Dermis blood vessel endothelial cell (primary cell): Measurements from ENCODE around the gene ANXA8. TPM values are rescaled to one million over a fixed set of nuclear protein-coding genes. Genes with fewer than 3 reads are reported as not detected.
A peak's percentile ranks its signal among the peaks of the same experiment; 100 is the strongest.

Experiments used
- DNase-seq: peaks from one replicate; pipeline ENCODE4 v3.0.0; 2010
- total RNA-seq: library from RNA; depleted of rRNA; stranded (reverse); fragments of >200 nt; gene quantifications from 2 replicates; pipeline ENCODE4 v1.2.3, GENCODE V29; 2014

The ANXA8 gene
- total RNA-seq, 1 donor from 2014 or later = not detected

- DNase-seq = no peak
Observed at GRCh38 chr10:47447209-47447608, 36.7 kb downstream of the ANXA8 start.

GRCh38 chr10:47445720-47446119, 38.2 kb downstream of the ANXA8 start:
- no peak for DNase-seq

- DNase-seq = no peak
Observed at GRCh38 chr10:47444047-47444446, 39.9 kb downstream of the ANXA8 start.

- no peak for DNase-seq
Observed at GRCh38 chr10:47443145-47443544, 40.8 kb downstream of the ANXA8 start.

GRCh38 chr10:47442351-47442750, 41.6 kb downstream of the ANXA8 start:
- no peak for DNase-seq

- DNase-seq = no peak
Observed at GRCh38 chr10:47441938-47442337, 42.0 kb downstream of the ANXA8 start.

- DNase-seq = no peak
Observed at GRCh38 chr10:47440207-47440606, 43.7 kb downstream of the ANXA8 start.

GRCh38 chr10:47438857-47439474, 44.9 kb downstream of the ANXA8 start:
- DNase-seq = peak; percentile 68

- DNase-seq = no peak
Observed at GRCh38 chr10:47435081-47435480, 48.8 kb downstream of the ANXA8 start.

GRCh38 chr10:47425813-47426419, 58.0 kb downstream of the ANXA8 start:
- DNase-seq = no peak

- DNase-seq = no peak
Observed at GRCh38 chr10:47424231-47424630, 59.7 kb downstream of the ANXA8 start.

GRCh38 chr10:47423476-47423875, 60.4 kb downstream of the ANXA8 start:
- no peak for DNase-seq

- DNase-seq = no peak
Observed at GRCh38 chr10:47421057-47421952, 62.6 kb downstream of the ANXA8 start.

GRCh38 chr10:47420305-47421056, 63.4 kb downstream of the ANXA8 start:
- DNase-seq = no peak

- no peak for DNase-seq
Observed at GRCh38 chr10:47419421-47419820, 64.5 kb downstream of the ANXA8 start.

GRCh38 chr10:47418966-47419365, 64.9 kb downstream of the ANXA8 start:
- no peak for DNase-seq

- DNase-seq = no peak
Observed at GRCh38 chr10:47418321-47418720, 65.6 kb downstream of the ANXA8 start.

Other genes with a start within 250 kb of the ANXA8 start
- gene GDF10, start 183.9 kb downstream of the ANXA8 start, total RNA-seq = not detected in 2 replicates
- gene GDF2, start 161.7 kb downstream of the ANXA8 start, total RNA-seq = not detected in 2 replicates
- not detected in 2 replicates for gene RBP3, start 135.8 kb downstream of the ANXA8 start, total RNA-seq
- under 0.01 and 0.28 TPM in 2 replicates for gene ZNF488, start 99.8 kb downstream of the ANXA8 start, total RNA-seq
- not detected in 2 replicates for gene FAM25G, start 7.6 kb upstream of the ANXA8 start, total RNA-seq
- 1.7 and 2.2 TPM in 2 replicates for gene AGAP9, start 39.5 kb upstream of the ANXA8 start, total RNA-seq